Keratinocyte (primary cell): Measurements from ENCODE around the gene SCLY. TPM values are rescaled to one million over a fixed set of nuclear protein-coding genes. Genes with fewer than 3 reads are reported as not detected.

ENCODE experiments used
- DNase-seq: peaks from one replicate; pipeline ENCODE4 v3.0.0-alpha.2; 2011; ENCODE audit warnings: low read depth, missing footprints, low spot score
- FAIRE-seq: peaks from 2 replicates; lab custom pipeline; 2011; peaks lifted over from hg19 to GRCh38; lab: Jason Lieb, UNC
- H2AFZ ChIP-seq: 2 replicates; pipeline ENCODE4 v1.6.0; 2012; ENCODE audit warnings: low read length, control low read depth, inconsistent platforms; ENCODE audit not compliant: control insufficient read depth
- H3K27ac ChIP-seq: 2 replicates; pipeline ENCODE4 v1.5.1; 2011; ENCODE audit warnings: low read length; ENCODE audit not compliant: control insufficient read depth, insufficient read depth
- H3K27me3 ChIP-seq: 3 replicates; pipeline ENCODE4 v1.6.0; 2011; ENCODE audit warnings: low read length; ENCODE audit not compliant: control insufficient read depth, insufficient read depth; ENCODE audit errors: extremely low read depth
- H3K36me3 ChIP-seq, 2 experiments: 2 replicates in 1 of 2; 3 replicates in 1 of 2; pipeline ENCODE4 v1.5.1; 2011; ENCODE audit warnings: low read length in 2 of 2, mild to moderate bottlenecking in 1 of 2; ENCODE audit not compliant: control insufficient read depth in 2 of 2, insufficient read depth in 2 of 2; ENCODE audit errors: extremely low read depth in 1 of 2
- H3K4me1 ChIP-seq: 3 replicates; pipeline ENCODE4 v1.5.1; 2011; ENCODE audit warnings: low read length; ENCODE audit not compliant: control insufficient read depth, insufficient read depth; ENCODE audit errors: extremely low read depth
- H3K4me2 ChIP-seq: 3 replicates; pipeline ENCODE4 v1.6.0; 2011; ENCODE audit warnings: low read depth, low read length; ENCODE audit not compliant: control insufficient read depth, insufficient read depth; ENCODE audit errors: extremely low read depth
- H3K4me3 ChIP-seq, 3 experiments: fragments of 200-600 bp in 1 of 3; sonication (generic) in 1 of 3; 2 replicates in 2 of 3; 3 replicates in 1 of 3; pipeline ENCODE4 v1.5.1; 2011 to 2016; ENCODE audit warnings: low read length in 3 of 3, mild to moderate bottlenecking in 3 of 3, control low read depth in 2 of 3, inconsistent platforms in 1 of 3, low read depth in 1 of 3, mixed read lengths in 1 of 3, mixed run types in 1 of 3, moderate library complexity in 1 of 3; ENCODE audit not compliant: control insufficient read depth in 2 of 3, insufficient read depth in 2 of 3; ENCODE audit errors: extremely low read depth in 1 of 3
- H3K79me2 ChIP-seq: 2 replicates; pipeline ENCODE4 v1.6.0; 2012; ENCODE audit warnings: low read length; ENCODE audit not compliant: control insufficient read depth, insufficient read depth
- H3K9ac ChIP-seq: 3 replicates; pipeline ENCODE4 v1.6.0; 2011; ENCODE audit warnings: low read length; ENCODE audit not compliant: control insufficient read depth, insufficient read depth; ENCODE audit errors: extremely low read depth
- H3K9me1 ChIP-seq: 3 replicates; pipeline ENCODE4 v1.6.0; 2011; ENCODE audit warnings: low read length; ENCODE audit not compliant: control insufficient read depth, insufficient read depth; ENCODE audit errors: extremely low read depth
- H3K9me3 ChIP-seq: 2 replicates; pipeline ENCODE4 v1.5.1; 2012; ENCODE audit warnings: low read depth, low read length; ENCODE audit not compliant: control insufficient read depth
- H4K20me1 ChIP-seq: 3 replicates; pipeline ENCODE4 v1.6.0; 2011; ENCODE audit warnings: low read length; ENCODE audit not compliant: control insufficient read depth, insufficient read depth; ENCODE audit errors: extremely low read depth
- EZH2 ChIP-seq: IDR thresholded peaks from one replicate; pipeline ENCODE4 v1.6.1; 2012; ENCODE audit warnings: inconsistent platforms, mild to moderate bottlenecking, low read length, moderate library complexity
- dilution Hi-C: fragments of 300-500 bp; cut with MboI; formaldehyde crosslinking; loops from one replicate; pipeline ENCODE4 v1.7.0; 2020; ENCODE audit warnings: low sequenced_read_pairs; ENCODE audit not compliant: extremely low pct_ligation_motif_present
- polyA plus RNA-seq, 5 experiments: library from polyadenylated mRNA; depleted of rRNA in 3 of 5; stranded (reverse) in 3 of 5; stranded (forward) in 1 of 5; unstranded in 1 of 5; fragments of >200 nt; gene quantifications; 1 replicate in 1 of 5; 2 replicates in 3 of 5; 3 replicates in 1 of 5; pipeline versions ENCODE4 v1.2.1 to v1.2.3, GENCODE V29; 2011 to 2012; ENCODE audit warnings: missing spikeins in 2 of 5, low read depth in 1 of 5, low replicate concordance in 1 of 5
- TF ChIP-seq, protein P1 (sequence below), 3 experiments: IDR thresholded peaks in 1 of 3; conservative IDR thresholded peaks in 1 of 3; optimal IDR thresholded peaks in 1 of 3; 2 replicates in 2 of 3; 3 replicates in 1 of 3; pipeline versions ENCODE3 to v1.5.1; 2011; ENCODE audit warnings: low read length in 3 of 3, mild to moderate bottlenecking in 3 of 3, moderate library complexity in 2 of 3, control low read depth in 1 of 3, inconsistent platforms in 1 of 3; ENCODE audit not compliant: insufficient read depth in 2 of 3; ENCODE audit errors: extremely low read depth in 1 of 3

SCLY gene
- polyA plus RNA-seq, 1 donor (not counting 4 experiments of a cell fraction or from before 2014, with no cell fraction given), result 11.8 TPM

DNA sequence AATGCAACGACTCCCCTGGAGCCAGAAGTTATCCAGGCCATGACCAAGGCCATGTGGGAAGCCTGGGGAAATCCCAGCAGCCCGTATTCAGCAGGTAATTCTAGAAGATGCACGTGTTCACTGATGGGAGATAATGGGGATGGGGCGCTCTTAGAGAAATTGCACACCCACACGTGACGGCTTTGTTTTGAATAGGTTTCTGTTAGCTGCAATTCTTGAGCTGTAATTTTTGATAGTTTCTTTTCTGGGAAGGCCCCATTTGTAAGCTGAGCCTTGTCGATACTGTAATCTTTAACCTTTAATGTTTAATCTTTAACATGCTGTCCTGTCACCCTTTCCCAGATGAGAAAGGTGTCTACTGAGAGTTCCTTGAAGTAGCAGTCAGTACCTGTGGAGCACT is 3.6 kb downstream of the SCLY start:
- Histone ChIP-seq H3K9me1 (no peaks in the 10 kb centered on the region), H2AFZ (no peak overlapping the region), H3K4me3 (no peak overlapping the region), H3K27me3 (no peaks in the 10 kb centered on the region), H3K9me3 (no peaks in the 10 kb centered on the region), H4K20me1 (no peaks in the 10 kb centered on the region), H3K36me3 (peaks cover 16 to 23% of the 10 kb centered on the region in 2 experiments), H3K4me1 (peaks cover 13% of the 10 kb centered on the region), H3K4me2 (no peak overlapping the region), H3K9ac (no peak overlapping the region), H3K27ac (no peak overlapping the region), H3K79me2 (peaks cover 13% of the 10 kb centered on the region)
- no peak for TF ChIP-seq EZH2
- TF ChIP-seq, protein P1, sequence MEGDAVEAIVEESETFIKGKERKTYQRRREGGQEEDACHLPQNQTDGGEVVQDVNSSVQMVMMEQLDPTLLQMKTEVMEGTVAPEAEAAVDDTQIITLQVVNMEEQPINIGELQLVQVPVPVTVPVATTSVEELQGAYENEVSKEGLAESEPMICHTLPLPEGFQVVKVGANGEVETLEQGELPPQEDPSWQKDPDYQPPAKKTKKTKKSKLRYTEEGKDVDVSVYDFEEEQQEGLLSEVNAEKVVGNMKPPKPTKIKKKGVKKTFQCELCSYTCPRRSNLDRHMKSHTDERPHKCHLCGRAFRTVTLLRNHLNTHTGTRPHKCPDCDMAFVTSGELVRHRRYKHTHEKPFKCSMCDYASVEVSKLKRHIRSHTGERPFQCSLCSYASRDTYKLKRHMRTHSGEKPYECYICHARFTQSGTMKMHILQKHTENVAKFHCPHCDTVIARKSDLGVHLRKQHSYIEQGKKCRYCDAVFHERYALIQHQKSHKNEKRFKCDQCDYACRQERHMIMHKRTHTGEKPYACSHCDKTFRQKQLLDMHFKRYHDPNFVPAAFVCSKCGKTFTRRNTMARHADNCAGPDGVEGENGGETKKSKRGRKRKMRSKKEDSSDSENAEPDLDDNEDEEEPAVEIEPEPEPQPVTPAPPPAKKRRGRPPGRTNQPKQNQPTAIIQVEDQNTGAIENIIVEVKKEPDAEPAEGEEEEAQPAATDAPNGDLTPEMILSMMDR (optimal IDR thresholded peaks at IDR 0.05 in 1 of 3, IDR thresholded peaks at IDR 0.05 in 1 of 3, conservative IDR thresholded peaks at IDR 0.05 in 1 of 3; ENCODE audit: extremely low read depth in 1 of 3, insufficient read depth in 2 of 3, low read length in 3 of 3), result no peak
- FAIRE-seq (no peak), DNase-seq (no peak)
- dilution Hi-C loops, result no loop called here

DNA sequence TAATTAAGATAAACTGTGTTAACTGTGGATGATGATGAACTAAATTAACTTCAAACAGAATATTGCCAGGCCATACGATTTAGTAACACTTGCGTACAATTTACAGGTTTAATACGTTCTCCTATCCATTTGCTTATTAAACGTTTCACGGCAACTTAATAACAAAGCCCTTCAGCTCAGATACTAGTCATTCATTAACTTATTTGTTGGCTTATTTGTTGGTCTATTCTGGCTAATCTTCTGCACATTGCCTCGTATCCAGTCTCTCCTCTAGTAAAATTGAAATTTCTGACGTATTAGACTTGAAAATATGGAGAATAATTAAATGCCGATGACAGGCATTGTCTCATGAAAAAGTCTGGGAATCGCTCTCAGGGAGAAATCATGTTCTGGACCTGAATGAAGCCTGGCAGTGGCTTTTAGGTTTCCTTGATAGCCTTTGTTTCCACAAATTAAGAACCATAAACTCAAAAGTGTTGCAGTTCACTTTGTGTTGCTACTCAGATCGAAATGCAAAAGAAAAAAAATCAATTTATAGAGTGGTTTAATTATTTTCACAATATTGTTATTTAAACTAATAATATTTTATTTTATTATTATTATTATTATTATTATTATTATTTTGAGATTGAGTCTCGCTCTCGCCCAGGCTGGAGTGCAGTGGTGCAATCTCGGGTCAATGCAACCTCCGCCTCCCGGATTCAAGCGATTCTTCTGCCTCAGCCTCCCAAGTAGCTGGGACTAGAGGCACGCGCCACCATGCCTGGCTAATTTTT is 4.5 kb downstream of the SCLY start:
- Histone ChIP-seq H3K27ac (no peak overlapping the region), H3K9ac (no peak overlapping the region), H3K9me3 (no peaks in the 10 kb centered on the region), H3K27me3 (no peaks in the 10 kb centered on the region), H3K79me2 (peaks cover 11% of the 10 kb centered on the region), H3K4me3 (no peak overlapping the region), H3K4me2 (no peak overlapping the region), H3K36me3 (peaks cover 16 to 26% of the 10 kb centered on the region in 2 experiments), H3K4me1 (peaks cover 6% of the 10 kb centered on the region), H2AFZ (no peak overlapping the region), H4K20me1 (no peaks in the 10 kb centered on the region), H3K9me1 (no peaks in the 10 kb centered on the region)
- no peak for TF ChIP-seq EZH2
- dilution Hi-C loops, result no loop called here
- DNase-seq (no peak), FAIRE-seq (no peak)
